ENCODE results near the gene CYTH1.

DNA sequence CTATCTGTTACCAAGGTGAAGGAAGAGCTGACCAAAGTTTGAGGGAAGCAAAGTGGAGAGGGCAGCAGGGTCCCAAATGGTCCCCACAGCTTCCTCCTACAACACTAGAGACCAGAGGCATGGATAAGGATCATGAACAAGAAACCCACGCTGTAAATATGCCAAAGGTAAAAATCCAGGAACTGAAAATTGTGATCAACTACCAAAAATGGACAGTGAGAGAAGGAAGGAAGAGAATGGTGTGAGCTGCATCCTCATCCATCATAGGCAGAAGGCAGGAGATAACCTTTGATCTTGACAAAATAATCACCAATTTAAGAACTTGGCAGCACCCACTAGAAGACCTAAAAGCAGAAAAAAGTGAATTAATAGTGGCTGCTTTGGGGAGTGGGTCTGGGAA lies 66.2 kb downstream of the CYTH1 start:
- TF ChIP-seq, protein P1, sequence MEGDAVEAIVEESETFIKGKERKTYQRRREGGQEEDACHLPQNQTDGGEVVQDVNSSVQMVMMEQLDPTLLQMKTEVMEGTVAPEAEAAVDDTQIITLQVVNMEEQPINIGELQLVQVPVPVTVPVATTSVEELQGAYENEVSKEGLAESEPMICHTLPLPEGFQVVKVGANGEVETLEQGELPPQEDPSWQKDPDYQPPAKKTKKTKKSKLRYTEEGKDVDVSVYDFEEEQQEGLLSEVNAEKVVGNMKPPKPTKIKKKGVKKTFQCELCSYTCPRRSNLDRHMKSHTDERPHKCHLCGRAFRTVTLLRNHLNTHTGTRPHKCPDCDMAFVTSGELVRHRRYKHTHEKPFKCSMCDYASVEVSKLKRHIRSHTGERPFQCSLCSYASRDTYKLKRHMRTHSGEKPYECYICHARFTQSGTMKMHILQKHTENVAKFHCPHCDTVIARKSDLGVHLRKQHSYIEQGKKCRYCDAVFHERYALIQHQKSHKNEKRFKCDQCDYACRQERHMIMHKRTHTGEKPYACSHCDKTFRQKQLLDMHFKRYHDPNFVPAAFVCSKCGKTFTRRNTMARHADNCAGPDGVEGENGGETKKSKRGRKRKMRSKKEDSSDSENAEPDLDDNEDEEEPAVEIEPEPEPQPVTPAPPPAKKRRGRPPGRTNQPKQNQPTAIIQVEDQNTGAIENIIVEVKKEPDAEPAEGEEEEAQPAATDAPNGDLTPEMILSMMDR (IDR thresholded peaks at IDR 0.05) = no peak
- no peak for TF ChIP-seq POLR2A (IDR thresholded peaks at IDR 0.05)

Measured in Peyer's patch (tissue), 4 donors.